Measurements from ENCODE around the gene CHRD. TPM values are rescaled to one million over a fixed set of nuclear protein-coding genes. Genes with fewer than 3 reads are reported as not detected.

The CHRD gene
- total RNA-seq, 1 experiment from 2014 or later: 1.8 TPM

DNA sequence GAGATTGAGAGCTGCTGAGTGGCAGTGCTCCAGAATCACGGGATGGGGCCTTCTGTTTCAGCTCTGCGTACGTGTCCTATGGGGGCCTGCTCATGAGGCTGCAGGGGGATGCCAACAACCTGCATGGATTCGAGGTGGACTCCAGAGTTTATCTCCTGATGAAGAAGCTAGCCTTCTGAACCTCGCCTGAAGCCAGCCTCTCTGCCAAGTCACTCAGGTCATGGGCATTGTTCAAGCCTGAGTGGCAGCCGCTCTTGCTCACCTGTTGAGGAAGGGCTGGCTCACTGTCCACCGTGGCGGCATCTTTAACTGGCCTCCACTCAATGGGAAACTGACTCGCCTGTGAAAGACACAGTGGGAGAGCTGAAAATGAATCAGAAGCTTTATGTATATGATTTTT is 11.7 kb upstream of the CHRD start:
- Histone ChIP-seq H4K20me1 (ENCODE audit: control insufficient read depth, insufficient read depth, insufficient read length) (peaks cover 2% of the 10 kb centered on the region), H2BK5ac (ENCODE audit: insufficient read length, low read length) (no peak overlapping the region), H3K79me2 (ENCODE audit: insufficient read depth, low read length) (no peaks in the 10 kb centered on the region; the same call in 1 of the 2 replicates), H4K5ac (ENCODE audit: insufficient read length, low read depth, low read length) (no peak overlapping the region), H2AFZ (ENCODE audit: low read length) (no peak overlapping the region), H3K4me1 (ENCODE audit: insufficient read depth, low read length) (no peaks in the 10 kb centered on the region), H2AK5ac (ENCODE audit: insufficient read length, low read length) (no peak overlapping the region), H3K23ac (ENCODE audit: insufficient read length, low read depth, low read length) (no peak overlapping the region), H3K4ac (ENCODE audit: low read depth, low read length) (no peak overlapping the region), H3K9me3 (ENCODE audit: control insufficient read depth, low read depth, low read length) (no peaks in the 10 kb centered on the region), H2BK15ac (ENCODE audit: low read depth, low read length) (no peak overlapping the region), H2BK120ac (ENCODE audit: low read depth, low read length, poor library complexity, severe bottlenecking) (no peak overlapping the region), H4K8ac (replicated peaks; ENCODE audit: insufficient read length, low read depth, low read length) (no peak overlapping the region), H3K79me1 (ENCODE audit: insufficient read depth, low read depth, low read length, poor library complexity, severe bottlenecking) (no peaks in the 10 kb centered on the region), H3K4me2 (ENCODE audit: insufficient read depth, insufficient read length, low read length) (no peak overlapping the region), H3K56ac (ENCODE audit: insufficient read length, low read depth, low read length) (no peak overlapping the region), H3T11ph (ENCODE audit: low read length) (no peak overlapping the region), H2BK12ac (ENCODE audit: insufficient read length, low read depth, low read length) (no peak overlapping the region), H4K91ac (ENCODE audit: insufficient read length, low read depth, low read length) (no peak overlapping the region), H3K18ac (ENCODE audit: insufficient read length, low read depth, low read length) (no peak overlapping the region), H3K9ac (ENCODE audit: extremely low read depth, insufficient read length, low read length) (no peak overlapping the region), H3K27me3 (ENCODE audit: insufficient read depth, low read length) (no peaks in the 10 kb centered on the region), H2BK20ac (ENCODE audit: low read depth, low read length, poor library complexity, severe bottlenecking) (no peak overlapping the region), H3K23me2 (ENCODE audit: insufficient read length, low read depth, low read length, poor library complexity, severe bottlenecking) (peaks cover 6% of the 10 kb centered on the region), H3K27ac (ENCODE audit: insufficient read length, low read depth, low read length) (no peak overlapping the region), H3K14ac (ENCODE audit: insufficient read depth, low read length) (no peak overlapping the region)
- TF ChIP-seq, protein P1, sequence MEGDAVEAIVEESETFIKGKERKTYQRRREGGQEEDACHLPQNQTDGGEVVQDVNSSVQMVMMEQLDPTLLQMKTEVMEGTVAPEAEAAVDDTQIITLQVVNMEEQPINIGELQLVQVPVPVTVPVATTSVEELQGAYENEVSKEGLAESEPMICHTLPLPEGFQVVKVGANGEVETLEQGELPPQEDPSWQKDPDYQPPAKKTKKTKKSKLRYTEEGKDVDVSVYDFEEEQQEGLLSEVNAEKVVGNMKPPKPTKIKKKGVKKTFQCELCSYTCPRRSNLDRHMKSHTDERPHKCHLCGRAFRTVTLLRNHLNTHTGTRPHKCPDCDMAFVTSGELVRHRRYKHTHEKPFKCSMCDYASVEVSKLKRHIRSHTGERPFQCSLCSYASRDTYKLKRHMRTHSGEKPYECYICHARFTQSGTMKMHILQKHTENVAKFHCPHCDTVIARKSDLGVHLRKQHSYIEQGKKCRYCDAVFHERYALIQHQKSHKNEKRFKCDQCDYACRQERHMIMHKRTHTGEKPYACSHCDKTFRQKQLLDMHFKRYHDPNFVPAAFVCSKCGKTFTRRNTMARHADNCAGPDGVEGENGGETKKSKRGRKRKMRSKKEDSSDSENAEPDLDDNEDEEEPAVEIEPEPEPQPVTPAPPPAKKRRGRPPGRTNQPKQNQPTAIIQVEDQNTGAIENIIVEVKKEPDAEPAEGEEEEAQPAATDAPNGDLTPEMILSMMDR (conservative IDR thresholded peaks at IDR 0.05): no peak
- Mint-ChIP-seq H3K36me3 (ENCODE audit: insufficient read depth in 1 of 3, low read depth in 3 of 3) (peaks cover 38 to 65% (median 58%) of the 10 kb centered on the region in 3 experiments), H3K27me3 (ENCODE audit: low read depth) (peaks cover 4% of the 10 kb centered on the region), H3K9me3 (no peaks in the 10 kb centered on the region), H3K27ac (no peak overlapping the region), H3K4me3 (no peak overlapping the region), H3K4me1 (peaks cover 15 to 19% of the 10 kb centered on the region in 2 experiments)
- WGBS (ENCODE audit: extremely low coverage, insufficient read length, low lambda C conversion rate): no CpG with 5 or more reads among the region's 9 CpGs
- no peak for DNase-seq
